Smooth muscle cell (in vitro differentiated cells): ENCODE measurements around the gene UVRAG. TPM values are rescaled to one million over a fixed set of nuclear protein-coding genes. Genes with fewer than 3 reads are reported as not detected.

Source experiments
- DNase-seq: peaks from one replicate; lab custom pipeline; 2025; ENCODE audit not compliant: unreplicated experiment; lab: John Stamatoyannopoulos, UW
- H2AFZ ChIP-seq: fragments of 200-600 bp; sonication (generic); 2 replicates; pipeline ENCODE4 v1.6.0; 2016; ENCODE audit warnings: antibody characterized with exemption, low read depth, mild to moderate bottlenecking
- H3F3A ChIP-seq: fragments of 200-600 bp; sonication (generic); 2 replicates; pipeline ENCODE4 v1.6.0; 2017; ENCODE audit warnings: antibody characterized with exemption, low read depth
- H3K27ac ChIP-seq: fragments of 200-600 bp; sonication (generic); 2 replicates; pipeline ENCODE4 v1.5.1; 2016; ENCODE audit warnings: low read depth, mild to moderate bottlenecking
- H3K27me3 ChIP-seq: fragments of 200-600 bp; sonication (generic); 2 replicates; pipeline ENCODE4 v1.6.1; 2016; ENCODE audit warnings: low read depth, mild to moderate bottlenecking
- H3K36me3 ChIP-seq: fragments of 200-600 bp; sonication (generic); 2 replicates; pipeline ENCODE4 v1.5.1; 2016; ENCODE audit warnings: low read depth
- H3K4me1 ChIP-seq: fragments of 200-600 bp; sonication (generic); 2 replicates; pipeline ENCODE4 v1.5.1; 2016; ENCODE audit warnings: low read depth
- H3K4me2 ChIP-seq: fragments of 200-600 bp; sonication (generic); 2 replicates; pipeline ENCODE4 v1.6.0; 2016; ENCODE audit warnings: mild to moderate bottlenecking
- H3K4me3 ChIP-seq: fragments of 200-600 bp; sonication (generic); 2 replicates; pipeline ENCODE4 v1.5.1; 2016; ENCODE audit warnings: mild to moderate bottlenecking
- H3K79me2 ChIP-seq: fragments of 200-600 bp; sonication (generic); 2 replicates; pipeline ENCODE4 v1.6.0; 2016; ENCODE audit warnings: low read depth, mild to moderate bottlenecking
- H3K9ac ChIP-seq: fragments of 200-600 bp; sonication (generic); 2 replicates; pipeline ENCODE4 v1.6.0; 2016; ENCODE audit warnings: low read depth
- H3K9me3 ChIP-seq: fragments of 200-600 bp; sonication (generic); replicated peaks from 2 replicates; pipeline ENCODE4 v1.5.1; 2016; ENCODE audit warnings: low read depth
- H4K20me1 ChIP-seq: fragments of 200-600 bp; sonication (generic); 2 replicates; pipeline ENCODE4 v1.6.0; 2016; ENCODE audit warnings: low read depth
- CTCF ChIP-seq: fragments of 200-600 bp; sonication (generic); IDR thresholded peaks from 2 replicates; pipeline ENCODE4 v1.5.1; 2017; ENCODE audit warnings: borderline replicate concordance, mild to moderate bottlenecking, antibody characterized with exemption; ENCODE audit not compliant: insufficient read depth, poor library complexity, severe bottlenecking
- WGBS: methylation state at CpG from one replicate; pipeline ENCODE4 v1.1.7; 2016; ENCODE audit warnings: low lambda C conversion rate; 5-methylcytosine and 5-hydroxymethylcytosine counted together
- polyA plus RNA-seq: library from polyadenylated mRNA; unstranded; fragments of >200 nt; fragmentation: Nextera tagmentation; extraction: Ambion mirVana; gene quantifications from 2 replicates; pipeline ENCODE4 v1.2.1, GENCODE V29; 2016
- total RNA-seq: library from RNA; depleted of rRNA; stranded (reverse); fragments of >200 nt; gene quantifications from 2 replicates; pipeline ENCODE4 v1.2.3, GENCODE V29; 2014

Gene UVRAG
- total and polyA plus RNA-seq, 2 experiments from 2014 or later: 12.9 to 20.2 TPM

GRCh38 chr11:75816561-75817239 is 1.7 kb downstream of the UVRAG start:
- no peak for TF ChIP-seq CTCF
- Histone ChIP-seq H3K9ac (no peak overlapping the region), H2AFZ (no peak overlapping the region), H3K27ac (no peak overlapping the region), H3K27me3 (no peaks in the 10 kb centered on the region), H3K79me2 (peaks cover 51% of the 10 kb centered on the region), H3K36me3 (no peaks in the 10 kb centered on the region), H3K4me2 (peak overlapping the region; percentile 97), H3F3A (no peaks in the 10 kb centered on the region), H4K20me1 (peaks cover 46% of the 10 kb centered on the region), H3K9me3 (no peaks in the 10 kb centered on the region), H3K4me1 (peaks cover 15% of the 10 kb centered on the region), H3K4me3 (peak overlapping the region; percentile 97)
- WGBS: 21% methylated on average over 6 of the region's 6 CpGs
- no peak for DNase-seq

DNA sequence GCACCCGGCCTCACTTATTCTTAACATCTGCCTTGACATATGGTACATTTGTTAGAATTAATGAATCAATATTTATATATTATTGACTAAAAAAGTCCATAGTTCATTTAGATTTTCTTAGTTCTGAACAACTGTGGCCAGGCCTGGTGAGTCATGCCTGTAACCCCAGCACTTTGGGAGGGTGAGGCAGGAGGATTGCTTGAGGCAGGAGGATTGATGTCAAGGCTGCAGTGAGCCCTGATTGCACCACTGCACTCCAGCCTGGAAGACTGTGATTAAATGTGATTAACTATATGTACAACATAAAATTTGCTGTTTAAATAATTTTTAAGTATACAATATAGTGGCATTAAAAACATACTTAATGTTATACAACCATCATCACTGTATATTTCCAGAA is 5.6 kb downstream of the UVRAG start:
- Histone ChIP-seq H3K79me2 (peaks cover 71% of the 10 kb centered on the region), H3K9me3 (no peaks in the 10 kb centered on the region), H3K27me3 (no peaks in the 10 kb centered on the region), H3K9ac (no peak overlapping the region), H3K27ac (no peak overlapping the region), H3K4me2 (no peak overlapping the region), H3K4me1 (peaks cover 15% of the 10 kb centered on the region), H2AFZ (no peak overlapping the region), H3F3A (no peaks in the 10 kb centered on the region), H3K4me3 (no peak overlapping the region), H3K36me3 (no peaks in the 10 kb centered on the region), H4K20me1 (peaks cover 64% of the 10 kb centered on the region)
- DNase-seq: no peak
- 48% methylated on average over 1 of the region's 1 CpG for WGBS
- TF ChIP-seq CTCF: no peak

DNA sequence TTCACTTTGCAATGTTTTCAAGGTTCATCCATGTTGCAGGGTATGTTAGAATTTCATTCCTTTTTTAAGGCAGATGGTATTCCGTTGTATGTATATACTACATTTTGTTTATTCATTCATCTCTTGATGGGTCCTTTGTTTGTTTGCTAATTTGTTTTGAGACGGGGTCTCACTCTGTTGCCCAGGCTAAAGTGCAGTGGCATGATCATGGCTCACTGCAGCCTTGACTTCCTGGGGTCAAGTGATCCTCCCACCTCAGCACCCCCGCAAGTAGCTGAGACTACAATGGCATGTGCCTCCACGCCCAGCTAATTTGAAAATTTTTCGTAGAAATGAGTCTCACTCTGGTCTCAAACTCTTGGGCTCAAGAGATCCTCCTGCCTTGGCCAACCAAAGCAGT is 6.2 kb downstream of the UVRAG start:
- no peak overlapping the region for H3K4me2 ChIP-seq
- TF ChIP-seq CTCF: no peak

GRCh38 chr11:75822541-75822940 is 7.5 kb downstream of the UVRAG start:
- no peak for DNase-seq
- H2AFZ ChIP-seq: no peak overlapping the region
- TF ChIP-seq CTCF: no peak
- no peak overlapping the region for H3K9ac ChIP-seq
- no peaks in the 10 kb centered on the region for H3K36me3 ChIP-seq
- H3K9me3 ChIP-seq: no peaks in the 10 kb centered on the region
- H3K79me2 ChIP-seq: peaks cover 57% of the 10 kb centered on the region
- H3K4me2 ChIP-seq: no peak overlapping the region
- no peak overlapping the region for H3K27ac ChIP-seq
- peaks cover 55% of the 10 kb centered on the region for H4K20me1 ChIP-seq
- H3K4me1 ChIP-seq: peaks cover 3% of the 10 kb centered on the region
- no peaks in the 10 kb centered on the region for H3F3A ChIP-seq
- no peak overlapping the region for H3K4me3 ChIP-seq
- 96% methylated on average over 3 of the region's 3 CpGs for WGBS
- no peaks in the 10 kb centered on the region for H3K27me3 ChIP-seq

More for the DNA sequence above, 6.2 kb downstream of the UVRAG start:
- Histone ChIP-seq H2AFZ (no peak overlapping the region), H3K27ac (no peak overlapping the region), H3K4me3 (no peak overlapping the region), H3F3A (no peaks in the 10 kb centered on the region), H3K36me3 (no peaks in the 10 kb centered on the region), H4K20me1 (peaks cover 60% of the 10 kb centered on the region), H3K79me2 (peaks cover 67% of the 10 kb centered on the region), H3K27me3 (no peaks in the 10 kb centered on the region), H3K4me1 (peaks cover 10% of the 10 kb centered on the region), H3K9me3 (no peaks in the 10 kb centered on the region), H3K9ac (no peak overlapping the region)
- DNase-seq: no peak
- 78% methylated on average over 5 of the region's 5 CpGs for WGBS
